NB4 (cell line): ENCODE measurements around the gene C2orf66.

Source experiments
- DNase-seq: peaks from one replicate; pipeline ENCODE4 v3.0.0; 2010; ENCODE audit warnings: low read depth
- H3K4me3 ChIP-seq: one replicate; pipeline ENCODE4 v1.5.1; 2011; ENCODE audit warnings: mild to moderate bottlenecking, low read depth, low read length, moderate library complexity
- CTCF ChIP-seq: IDR thresholded peaks from one replicate; pipeline ENCODE4 v1.5.1; 2012; ENCODE audit warnings: low read depth, low read length
- MAX ChIP-seq: IDR thresholded peaks from 2 replicates; pipeline ENCODE4 v1.6.1; 2011; ENCODE audit warnings: low read depth, low read length
- MYC ChIP-seq: IDR thresholded peaks from 2 replicates; pipeline ENCODE4 v1.6.1; 2011; ENCODE audit warnings: low read depth, low read length
- POLR2A ChIP-seq: IDR thresholded peaks from 2 replicates; pipeline ENCODE4 v1.6.1; 2011; ENCODE audit warnings: mild to moderate bottlenecking; ENCODE audit not compliant: insufficient read length; ENCODE audit errors: extremely low read depth

C2orf66 gene

GRCh38 chr2:196759378-196759706, 49.8 kb downstream of the C2orf66 start:
- H3K4me3 ChIP-seq, result no peak overlapping the region
- TF ChIP-seq MAX (no peak), CTCF (no peak), POLR2A (no peak), MYC (no peak)

GRCh38 chr2:196758474-196759377, 50.4 kb downstream of the C2orf66 start:
- DNase-seq, result no peak
- TF ChIP-seq MYC (no peak), MAX (no peak), CTCF (no peak), POLR2A (no peak)
- no peak overlapping the region for H3K4me3 ChIP-seq

More at GRCh38 chr2:196759378-196759706, 49.8 kb downstream of the C2orf66 start:
- DNase-seq, result no peak
